Measurements from ENCODE around the gene PCK1.

DNA sequence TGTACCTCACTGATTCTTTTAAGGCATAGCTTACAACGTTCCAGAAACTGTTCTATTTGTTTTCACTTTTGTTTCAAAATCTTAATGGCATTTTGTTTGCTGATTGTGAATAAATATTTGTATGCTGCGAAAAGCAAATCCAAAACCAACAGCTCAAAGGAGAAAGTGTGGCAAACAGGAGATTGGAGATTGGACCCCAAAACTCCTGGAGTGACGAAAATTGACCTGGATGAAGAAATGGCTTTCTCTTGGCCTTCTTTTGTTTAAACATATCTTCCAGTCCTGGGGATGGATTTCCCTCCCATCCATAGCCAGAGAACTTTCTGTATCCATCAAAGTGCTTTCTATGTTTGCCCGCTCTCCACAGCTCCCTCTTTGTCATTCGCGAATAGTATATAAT is 33.2 kb upstream of the PCK1 start:
- TF ChIP-seq, protein P1, sequence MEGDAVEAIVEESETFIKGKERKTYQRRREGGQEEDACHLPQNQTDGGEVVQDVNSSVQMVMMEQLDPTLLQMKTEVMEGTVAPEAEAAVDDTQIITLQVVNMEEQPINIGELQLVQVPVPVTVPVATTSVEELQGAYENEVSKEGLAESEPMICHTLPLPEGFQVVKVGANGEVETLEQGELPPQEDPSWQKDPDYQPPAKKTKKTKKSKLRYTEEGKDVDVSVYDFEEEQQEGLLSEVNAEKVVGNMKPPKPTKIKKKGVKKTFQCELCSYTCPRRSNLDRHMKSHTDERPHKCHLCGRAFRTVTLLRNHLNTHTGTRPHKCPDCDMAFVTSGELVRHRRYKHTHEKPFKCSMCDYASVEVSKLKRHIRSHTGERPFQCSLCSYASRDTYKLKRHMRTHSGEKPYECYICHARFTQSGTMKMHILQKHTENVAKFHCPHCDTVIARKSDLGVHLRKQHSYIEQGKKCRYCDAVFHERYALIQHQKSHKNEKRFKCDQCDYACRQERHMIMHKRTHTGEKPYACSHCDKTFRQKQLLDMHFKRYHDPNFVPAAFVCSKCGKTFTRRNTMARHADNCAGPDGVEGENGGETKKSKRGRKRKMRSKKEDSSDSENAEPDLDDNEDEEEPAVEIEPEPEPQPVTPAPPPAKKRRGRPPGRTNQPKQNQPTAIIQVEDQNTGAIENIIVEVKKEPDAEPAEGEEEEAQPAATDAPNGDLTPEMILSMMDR (conservative IDR thresholded peaks at IDR 0.05 in 1 of 2, IDR thresholded peaks at IDR 0.05 in 1 of 2; ENCODE audit: extremely low read depth in 1 of 2, insufficient read depth in 1 of 2, low read depth in 1 of 2, low read length in 2 of 2): no peak
- TF ChIP-seq EZH2 (IDR thresholded peaks at IDR 0.05; ENCODE audit: borderline replicate concordance, low read length): no peak
